ACHN (cell line): Measurements from ENCODE around the gene LHFPL4.
A peak's percentile ranks its signal among the peaks of the same experiment; 100 is the strongest.
"Not testable (repeated sequence)": the region's sequence is repeated elsewhere in the genome, so short reads cannot be mapped to it uniquely, and the experiment has no call there.

ENCODE experiments used
- DNase-seq: peaks from one replicate; pipeline ENCODE4 v3.0.0-alpha.2; 2015
- in situ Hi-C: cut with HindIII; loops from 2 replicates; pipeline ENCODE4 v1.10.0; 2017; ENCODE audit warnings: low sequenced_read_pairs, low pct_ligation_motif_present, low pct_unique_long_range_greater_than_20kb

The LHFPL4 gene

GRCh38 chr3:9553021-9553947 lies at the start of gene LHFPL4:
Gene LHFPL4, minus strand, starts transcription at chr3:9553822. Its CDS starts 1,143 bp downstream, at chr3:9552679.
- DNase-seq = no peak
- in situ Hi-C loops = no loop called here

GRCh38 chr3:9602620-9603019 lies 49.0 kb upstream of the LHFPL4 start:
- DNase-seq = no peak
- in situ Hi-C loops = no loop called here

GRCh38 chr3:9601006-9601581 lies 47.5 kb upstream of the LHFPL4 start:
- DNase-seq, in situ Hi-C loops: not testable (repeated sequence)

GRCh38 chr3:9600597-9600996 lies 47.0 kb upstream of the LHFPL4 start:
- DNase-seq = peak; percentile 16
- in situ Hi-C loops = no loop called here

GRCh38 chr3:9598783-9599387 lies 45.3 kb upstream of the LHFPL4 start:
- DNase-seq = no peak
- in situ Hi-C loops = no loop called here

GRCh38 chr3:9595877-9596276 lies 42.3 kb upstream of the LHFPL4 start:
- DNase-seq = no peak
- in situ Hi-C loops = no loop called here

- DNase-seq, in situ Hi-C loops: not testable (repeated sequence)
These were observed 38.2 kb upstream of the LHFPL4 start for GRCh38 chr3:9591781-9592180.

- DNase-seq = no peak
- in situ Hi-C loops = no loop called here
These were observed 36.7 kb upstream of the LHFPL4 start for GRCh38 chr3:9590282-9590791.

GRCh38 chr3:9583792-9584191 lies 30.2 kb upstream of the LHFPL4 start:
- in situ Hi-C loops = no loop called here

GRCh38 chr3:9583371-9583770 lies 29.7 kb upstream of the LHFPL4 start:
- no peak for DNase-seq
- in situ Hi-C loops = no loop called here

More at GRCh38 chr3:9583792-9584191, 30.2 kb upstream of the LHFPL4 start:
- no peak for DNase-seq

GRCh38 chr3:9582332-9582731 lies 28.7 kb upstream of the LHFPL4 start:
- no peak for DNase-seq
- in situ Hi-C loops = no loop called here

- no peak for DNase-seq
- in situ Hi-C loops = no loop called here
These were observed 28.1 kb upstream of the LHFPL4 start for GRCh38 chr3:9581742-9582141.

- in situ Hi-C loops = no loop called here
- no peak for DNase-seq
These were observed 15.4 kb upstream of the LHFPL4 start for GRCh38 chr3:9569054-9569453.

GRCh38 chr3:9565316-9565715 lies 11.7 kb upstream of the LHFPL4 start:
- DNase-seq = no peak
- in situ Hi-C loops = no loop called here

GRCh38 chr3:9563851-9564250 lies 10.2 kb upstream of the LHFPL4 start:
- DNase-seq = no peak
- in situ Hi-C loops = no loop called here

- DNase-seq, in situ Hi-C loops: not testable (repeated sequence)
These were observed 6.4 kb upstream of the LHFPL4 start for GRCh38 chr3:9560056-9560455.

GRCh38 chr3:9553948-9554513 lies 409 bp upstream of the LHFPL4 start:
- no peak for DNase-seq
- in situ Hi-C loops = no loop called here

- peak; percentile 32 for DNase-seq
- in situ Hi-C loops = no loop called here
These were observed 1.2 kb downstream of the LHFPL4 start for GRCh38 chr3:9552252-9552999.
